CD14-positive monocyte (primary cell): ENCODE measurements around the gene HMGB4. TPM values are rescaled to one million over a fixed set of nuclear protein-coding genes. Genes with fewer than 3 reads are reported as not detected.

Experiments
- DNase-seq, 3 donors: peaks; one replicate each; pipeline ENCODE4 v3.0.0-alpha.2; 2011 to 2022
- H2AFZ ChIP-seq: 2 replicates; pipeline ENCODE4 v1.6.0; 2012; ENCODE audit warnings: mild to moderate bottlenecking, low read depth, low read length, inconsistent platforms; ENCODE audit not compliant: insufficient read depth, poor library complexity, severe bottlenecking
- H3K27ac ChIP-seq, 2 donors: 1 replicate in 1 of 2; 2 replicates in 1 of 2; pipeline ENCODE4 v1.5.1; 2012 to 2013; ENCODE audit warnings: low read length in 2 of 2, control low read depth in 1 of 2, inconsistent platforms in 1 of 2, low read depth in 1 of 2, mild to moderate bottlenecking in 1 of 2
- H3K27me3 ChIP-seq, 2 donors: one replicate each; pipeline versions ENCODE4 v1.6.0 to v1.6.1; 2011 to 2013; ENCODE audit warnings: low read length in 2 of 2; ENCODE audit not compliant: control insufficient read depth in 2 of 2, insufficient read depth in 2 of 2
- H3K36me3 ChIP-seq, 2 donors: replicated peaks in 1 of 2; 1 replicate in 1 of 2; 2 replicates in 1 of 2; pipeline versions ENCODE4 v1.5.1 to v1.6.1; 2012 to 2013; ENCODE audit warnings: low read length in 2 of 2, control low read depth in 1 of 2, inconsistent platforms in 1 of 2, mild to moderate bottlenecking in 1 of 2; ENCODE audit not compliant: insufficient read depth in 2 of 2, control insufficient read depth in 1 of 2
- H3K4me1 ChIP-seq, 2 donors: 1 replicate in 1 of 2; 2 replicates in 1 of 2; pipeline versions ENCODE4 v1.5.1 to v1.6.1; 2012 to 2013; ENCODE audit warnings: low read length in 2 of 2, control low read depth in 1 of 2, inconsistent platforms in 1 of 2, mild to moderate bottlenecking in 1 of 2, moderate library complexity in 1 of 2; ENCODE audit not compliant: insufficient read depth in 2 of 2, control insufficient read depth in 1 of 2
- H3K4me2 ChIP-seq: replicated peaks from 2 replicates; pipeline ENCODE3; 2012; ENCODE audit warnings: low read length, moderate library complexity, mild to moderate bottlenecking; ENCODE audit not compliant: poor library complexity, severe bottlenecking; ENCODE audit errors: extremely low read depth
- H3K4me3 ChIP-seq, 3 experiments: fragments of 200-600 bp in 1 of 3; sonication (generic) in 1 of 3; replicated peaks in 1 of 3; 1 replicate in 2 of 3; 2 replicates in 1 of 3; pipeline ENCODE4 v1.5.1; 2011 to 2013; ENCODE audit warnings: low read length in 3 of 3, mild to moderate bottlenecking in 3 of 3, control low read depth in 2 of 3, low read depth in 2 of 3, inconsistent platforms in 1 of 3, moderate library complexity in 1 of 3
- H3K79me2 ChIP-seq: 2 replicates; pipeline ENCODE4 v1.6.0; 2012; ENCODE audit warnings: mild to moderate bottlenecking, control low read depth, inconsistent platforms, low read length, moderate library complexity; ENCODE audit not compliant: insufficient read depth
- H3K9ac ChIP-seq: 2 replicates; pipeline ENCODE4 v1.6.0; 2017; ENCODE audit warnings: low read length, mild to moderate bottlenecking; ENCODE audit not compliant: insufficient read depth, poor library complexity, severe bottlenecking
- H3K9me3 ChIP-seq, 2 donors: replicated peaks in 1 of 2; 1 replicate in 1 of 2; 2 replicates in 1 of 2; pipeline versions ENCODE4 v1.5.1 to v1.6.1; 2012 to 2013; ENCODE audit warnings: low read length in 2 of 2, control low read depth in 1 of 2; ENCODE audit not compliant: control insufficient read depth in 1 of 2, insufficient read depth in 1 of 2
- H4K20me1 ChIP-seq: 2 replicates; pipeline ENCODE4 v1.6.0; 2012; ENCODE audit warnings: mild to moderate bottlenecking, low read length, control low read depth, moderate library complexity; ENCODE audit not compliant: insufficient read depth
- H3K27ac Mint-ChIP-seq, 7 donors: one replicate each; pipeline ENCODE4 v1.8.0; 2020; ENCODE audit warnings: mild to moderate bottlenecking in 7 of 7, mixed read lengths in 7 of 7, moderate library complexity in 6 of 7, inconsistent platforms in 2 of 7
- H3K27me3 Mint-ChIP-seq, 3 donors: one replicate each; pipeline ENCODE4 v1.8.0; 2021 to 2022; ENCODE audit warnings: low read depth in 3 of 3, mild to moderate bottlenecking in 3 of 3, mixed read lengths in 3 of 3, moderate library complexity in 3 of 3, inconsistent platforms in 1 of 3
- H3K36me3 Mint-ChIP-seq, 2 donors: one replicate each; pipeline ENCODE4 v1.8.0; 2020; ENCODE audit warnings: mixed read lengths in 2 of 2, inconsistent platforms in 1 of 2, mild to moderate bottlenecking in 1 of 2
- H3K4me1 Mint-ChIP-seq: one replicate; pipeline ENCODE4 v1.8.0; 2020; ENCODE audit warnings: mild to moderate bottlenecking, mixed read lengths
- H3K4me3 Mint-ChIP-seq, 2 donors: one replicate each; pipeline ENCODE4 v1.8.0; 2020; ENCODE audit warnings: mild to moderate bottlenecking in 2 of 2, mixed read lengths in 2 of 2, moderate library complexity in 1 of 2
- H3K9me3 Mint-ChIP-seq, 7 donors: one replicate each; pipeline ENCODE4 v1.8.0; 2020 to 2022; ENCODE audit warnings: mixed read lengths in 7 of 7, mild to moderate bottlenecking in 6 of 7, moderate library complexity in 6 of 7, inconsistent platforms in 2 of 7
- WGBS: methylation state at CpG from one replicate; pipeline ENCODE4 v1.1.5; 2013; ENCODE audit warnings: missing lambda C conversion rate; ENCODE audit not compliant: insufficient coverage; 5-methylcytosine and 5-hydroxymethylcytosine counted together
- intact Hi-C, 2 donors: fragments of 100-400 bp; cut with micrococcal nuclease; formaldehyde crosslinking; loops; one replicate each; pipeline versions ENCODE4 v1.15.0 to v1.15.1; 2023
- polyA plus RNA-seq, 3 donors: library from polyadenylated mRNA; depleted of rRNA in 1 of 3; unstranded in 2 of 3; stranded (reverse) in 1 of 3; fragments of 300-500 nt in 2 of 3; fragments of >200 nt in 1 of 3; fragmentation: Illumina TruSeq in 2 of 3; gene quantifications; 1 replicate in 2 of 3; 2 replicates in 1 of 3; pipeline ENCODE4 v1.2.3, GENCODE V29; 2012 to 2021
- TF ChIP-seq, protein P1 (sequence below): fragments of 200-600 bp; IDR thresholded peaks from one replicate; pipeline ENCODE4 v1.8.0; 2022; ENCODE audit warnings: antibody characterized with exemption, mild to moderate bottlenecking

The HMGB4 gene
- polyA plus RNA-seq, 3 donors, result not detected

DNA sequence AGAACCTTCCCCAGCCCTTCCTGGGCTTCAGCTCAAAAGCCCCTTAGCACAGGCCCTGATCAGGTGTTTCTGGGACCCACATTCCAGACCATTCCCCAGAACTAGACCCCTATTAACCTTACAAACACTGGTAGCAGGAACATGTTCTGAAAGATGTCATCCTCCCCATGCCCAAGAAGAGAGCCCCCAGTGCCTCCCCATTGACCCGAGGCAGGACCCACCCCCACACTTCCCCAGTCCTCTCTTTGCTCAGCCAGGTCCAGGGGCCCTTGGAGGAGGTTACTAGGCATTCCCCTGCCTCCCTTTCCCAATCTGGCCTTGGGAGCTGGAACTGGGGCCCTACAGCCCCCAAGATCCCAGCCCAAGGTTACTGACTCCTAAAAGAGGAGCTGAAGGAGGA lies 38.9 kb upstream of the HMGB4 start:
- intact Hi-C loops, result no loop called here
- Histone ChIP-seq H3K36me3 (no peaks in the 10 kb centered on the region), H3K9ac (no peak overlapping the region), H3K79me2 (no peaks in the 10 kb centered on the region), H3K27me3 (no peaks in the 10 kb centered on the region), H3K4me2 (no peak overlapping the region), H4K20me1 (no peaks in the 10 kb centered on the region), H3K4me1 (no peaks in the 10 kb centered on the region), H3K9me3 (peaks cover 11 to 15% of the 10 kb centered on the region in 2 donors), H2AFZ (no peak overlapping the region), H3K4me3 (no peak overlapping the region), H3K27ac (no peak overlapping the region)
- Mint-ChIP-seq H3K36me3 (no peaks in the 10 kb centered on the region), H3K4me1 (no peaks in the 10 kb centered on the region), H3K27ac (no peak overlapping the region), H3K27me3 (peaks cover 1 to 9% (median 2%) of the 10 kb centered on the region in 3 donors), H3K9me3 (peaks cover 2 to 48% (median 10%) of the 10 kb centered on the region in 7 donors), H3K4me3 (no peak overlapping the region)
- DNase-seq, result no peak
- 60% methylated on average over 1 of the region's 1 CpG for WGBS
- TF ChIP-seq, protein P1, sequence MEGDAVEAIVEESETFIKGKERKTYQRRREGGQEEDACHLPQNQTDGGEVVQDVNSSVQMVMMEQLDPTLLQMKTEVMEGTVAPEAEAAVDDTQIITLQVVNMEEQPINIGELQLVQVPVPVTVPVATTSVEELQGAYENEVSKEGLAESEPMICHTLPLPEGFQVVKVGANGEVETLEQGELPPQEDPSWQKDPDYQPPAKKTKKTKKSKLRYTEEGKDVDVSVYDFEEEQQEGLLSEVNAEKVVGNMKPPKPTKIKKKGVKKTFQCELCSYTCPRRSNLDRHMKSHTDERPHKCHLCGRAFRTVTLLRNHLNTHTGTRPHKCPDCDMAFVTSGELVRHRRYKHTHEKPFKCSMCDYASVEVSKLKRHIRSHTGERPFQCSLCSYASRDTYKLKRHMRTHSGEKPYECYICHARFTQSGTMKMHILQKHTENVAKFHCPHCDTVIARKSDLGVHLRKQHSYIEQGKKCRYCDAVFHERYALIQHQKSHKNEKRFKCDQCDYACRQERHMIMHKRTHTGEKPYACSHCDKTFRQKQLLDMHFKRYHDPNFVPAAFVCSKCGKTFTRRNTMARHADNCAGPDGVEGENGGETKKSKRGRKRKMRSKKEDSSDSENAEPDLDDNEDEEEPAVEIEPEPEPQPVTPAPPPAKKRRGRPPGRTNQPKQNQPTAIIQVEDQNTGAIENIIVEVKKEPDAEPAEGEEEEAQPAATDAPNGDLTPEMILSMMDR, result no peak

- H3K27me3 Mint-ChIP-seq, result peaks cover 1 to 9% (median 2%) of the 10 kb centered on the region in 3 donors
These were observed 38.4 kb upstream of the HMGB4 start for GRCh38 chr1:33825506-33825905.

More at GRCh38 chr1:33825506-33825905, 38.4 kb upstream of the HMGB4 start:
- no peak for DNase-seq
- H3K27me3 ChIP-seq, result no peaks in the 10 kb centered on the region
- intact Hi-C loops, result no loop called here
- 89% methylated on average over 7 of the region's 10 CpGs for WGBS
- no peak overlapping the region for H3K27ac ChIP-seq
- Mint-ChIP-seq H3K36me3 (no peaks in the 10 kb centered on the region), H3K4me3 (no peak overlapping the region), H3K27ac (no peak overlapping the region), H3K4me1 (no peaks in the 10 kb centered on the region), H3K9me3 (peaks cover 2 to 48% (median 10%) of the 10 kb centered on the region in 7 donors)
- H3K4me3 ChIP-seq, result no peak overlapping the region
- peaks cover 11 to 16% of the 10 kb centered on the region in 2 donors for H3K9me3 ChIP-seq
- no peak overlapping the region for H3K9ac ChIP-seq
- TF ChIP-seq, protein P1, result no peak
- no peaks in the 10 kb centered on the region for H3K79me2 ChIP-seq
- no peak overlapping the region for H3K4me2 ChIP-seq
- no peak overlapping the region for H2AFZ ChIP-seq
- no peaks in the 10 kb centered on the region for H4K20me1 ChIP-seq
- no peaks in the 10 kb centered on the region for H3K36me3 ChIP-seq
- no peaks in the 10 kb centered on the region for H3K4me1 ChIP-seq
